DND-41 (cell line): ENCODE results near the gene LPCAT3.

Experiments used
- CTCF ChIP-seq: IDR thresholded peaks from 2 replicates; pipeline ENCODE4 v1.5.1; 2012; ENCODE audit warnings: borderline replicate concordance, low read length, moderate library complexity, mild to moderate bottlenecking; ENCODE audit not compliant: poor library complexity, severe bottlenecking; ENCODE audit errors: extremely low read depth
- EZH2 ChIP-seq: IDR thresholded peaks from 3 replicates; pipeline ENCODE4 v1.6.1; 2012; ENCODE audit warnings: borderline replicate concordance, low read depth, mild to moderate bottlenecking, moderate library complexity, low read length, inconsistent platforms; ENCODE audit not compliant: severe bottlenecking

GRCh38 chr12:7065073-7065623 lies 46.9 kb upstream of the LPCAT3 start:
- TF ChIP-seq CTCF = no peak
- no peak for TF ChIP-seq EZH2
